ENCODE data around the gene COA6. TPM values are rescaled to one million over a fixed set of nuclear protein-coding genes. Genes with fewer than 3 reads are reported as not detected.
"Not testable (repeated sequence)": the region's sequence is repeated elsewhere in the genome, so short reads cannot be mapped to it uniquely, and the experiment has no call there.

Gene COA6
- total and polyA plus RNA-seq, 2 of the 13 experiments (the other 11 are each of a cell fraction or from before 2014, with no cell fraction given), result 32.4 to 104 TPM

DNA sequence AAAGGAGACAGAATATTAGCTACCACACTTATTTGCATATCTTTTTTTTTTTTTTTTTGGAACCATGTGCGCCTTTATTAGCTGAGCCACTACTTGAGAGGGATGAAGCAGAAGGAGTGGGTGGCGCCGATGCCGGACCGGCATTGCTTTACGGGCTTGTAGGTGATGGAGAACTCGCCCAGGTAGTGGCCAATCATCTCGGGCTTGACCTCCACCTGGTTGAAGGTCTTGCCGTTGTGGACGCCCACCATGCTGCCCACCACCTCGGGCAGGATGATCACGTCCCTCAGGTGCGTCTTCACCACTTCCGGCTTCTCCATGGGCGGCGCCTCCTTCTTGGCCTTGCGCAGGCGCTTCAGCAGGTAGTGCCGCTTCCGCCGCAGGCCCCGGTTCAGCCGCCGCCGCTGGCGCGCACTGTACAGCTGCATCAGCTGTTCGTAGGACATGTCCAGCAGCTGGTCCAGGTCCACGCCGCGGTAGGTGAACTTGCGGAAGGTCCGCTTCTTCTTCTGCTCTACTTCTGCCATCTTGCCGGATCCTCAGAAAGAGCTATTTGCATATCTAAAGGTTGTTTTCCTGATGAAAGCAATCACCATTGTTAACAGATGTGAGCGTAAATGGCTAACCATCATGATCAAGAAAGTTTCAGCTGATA lies 16.5 kb upstream of the COA6 start:
- Histone ChIP-seq H3K4me2 (ENCODE audit: low read depth, low read length) (peak overlapping the region; percentile 62), H3K27ac (ENCODE audit: extremely low read length, insufficient read depth, low read length) (peak overlapping the region; percentile 55), H2AFZ (ENCODE audit: low read length) (peak overlapping the region; percentile 65), H3K9ac (ENCODE audit: insufficient read depth, low read depth, low read length) (peak overlapping the region; percentile 49), H3K4me1 (ENCODE audit: insufficient read depth, low read length) (peaks cover 29% of the 10 kb centered on the region), H3K4me3 (replicated peaks in 1 of 3; ENCODE audit: insufficient read depth in 1 of 3, low read depth in 2 of 3, low read length in 3 of 3) (peak overlapping the region; percentile 51 to 64 (median 52); a peak in 5 of 6 replicates)
- H3K9me3 ChIP-seq (ENCODE audit: low read length); in situ Hi-C loops (cut with HindIII; ENCODE audit: extremely low pct_ligation_motif_present, low pct_unique_long_range_greater_than_20kb); BruUV-seq (replicated peaks); H3K27me3 ChIP-seq (ENCODE audit: control insufficient read depth in 1 of 2, insufficient read depth in 2 of 2, low read length in 2 of 2); FAIRE-seq; CTCF ChIA-PET (ENCODE audit: low intra/inter-chr PET ratio, low total read pairs); H3K36me3 ChIP-seq (replicated peaks in 1 of 2; ENCODE audit: control insufficient read depth in 1 of 2, insufficient read depth in 2 of 2, low read length in 2 of 2); H4K20me1 ChIP-seq (ENCODE audit: insufficient read depth, low read length); H3K79me2 ChIP-seq (ENCODE audit: insufficient read depth, low read length); intact Hi-C loops (cut with micrococcal nuclease; ENCODE audit: unreplicated experiment): not testable (repeated sequence)
- POLR2A ChIA-PET, result interaction anchor here (1.1 to 2.0 kb wide), 5 partner anchors 10 to 43 kb away, joined by 3 to 12 read pairs (median 6); partner anchors contain the start of gene COA6
- ATAC-seq, result peak; percentile 92
- peak; percentile 22 for DNase-seq (ENCODE audit: low spot score)
- WGBS (ENCODE audit: low lambda C conversion rate), result 68% methylated on average over 33 of the region's 35 CpGs
- TF ChIP-seq, protein P1, sequence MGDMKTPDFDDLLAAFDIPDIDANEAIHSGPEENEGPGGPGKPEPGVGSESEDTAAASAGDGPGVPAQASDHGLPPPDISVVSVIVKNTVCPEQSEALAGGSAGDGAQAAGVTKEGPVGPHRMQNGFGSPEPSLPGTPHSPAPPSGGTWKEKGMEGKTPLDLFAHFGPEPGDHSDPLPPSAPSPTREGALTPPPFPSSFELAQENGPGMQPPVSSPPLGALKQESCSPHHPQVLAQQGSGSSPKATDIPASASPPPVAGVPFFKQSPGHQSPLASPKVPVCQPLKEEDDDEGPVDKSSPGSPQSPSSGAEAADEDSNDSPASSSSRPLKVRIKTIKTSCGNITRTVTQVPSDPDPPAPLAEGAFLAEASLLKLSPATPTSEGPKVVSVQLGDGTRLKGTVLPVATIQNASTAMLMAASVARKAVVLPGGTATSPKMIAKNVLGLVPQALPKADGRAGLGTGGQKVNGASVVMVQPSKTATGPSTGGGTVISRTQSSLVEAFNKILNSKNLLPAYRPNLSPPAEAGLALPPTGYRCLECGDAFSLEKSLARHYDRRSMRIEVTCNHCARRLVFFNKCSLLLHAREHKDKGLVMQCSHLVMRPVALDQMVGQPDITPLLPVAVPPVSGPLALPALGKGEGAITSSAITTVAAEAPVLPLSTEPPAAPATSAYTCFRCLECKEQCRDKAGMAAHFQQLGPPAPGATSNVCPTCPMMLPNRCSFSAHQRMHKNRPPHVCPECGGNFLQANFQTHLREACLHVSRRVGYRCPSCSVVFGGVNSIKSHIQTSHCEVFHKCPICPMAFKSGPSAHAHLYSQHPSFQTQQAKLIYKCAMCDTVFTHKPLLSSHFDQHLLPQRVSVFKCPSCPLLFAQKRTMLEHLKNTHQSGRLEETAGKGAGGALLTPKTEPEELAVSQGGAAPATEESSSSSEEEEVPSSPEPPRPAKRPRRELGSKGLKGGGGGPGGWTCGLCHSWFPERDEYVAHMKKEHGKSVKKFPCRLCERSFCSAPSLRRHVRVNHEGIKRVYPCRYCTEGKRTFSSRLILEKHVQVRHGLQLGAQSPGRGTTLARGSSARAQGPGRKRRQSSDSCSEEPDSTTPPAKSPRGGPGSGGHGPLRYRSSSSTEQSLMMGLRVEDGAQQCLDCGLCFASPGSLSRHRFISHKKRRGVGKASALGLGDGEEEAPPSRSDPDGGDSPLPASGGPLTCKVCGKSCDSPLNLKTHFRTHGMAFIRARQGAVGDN (CRISPR knock-in tag; IDR thresholded peaks at IDR 0.05), result peak; percentile 90
- peak; percentile 90 for TF ChIP-seq GABPB1 (CRISPR knock-in tag; IDR thresholded peaks at IDR 0.05)
- TF ChIP-seq DMAP1 (CRISPR knock-in tag; IDR thresholded peaks at IDR 0.05), result peak; percentile 47; the same call in 1 of the 2 replicates
- peak; percentile 94 for TF ChIP-seq HNRNPLL (IDR thresholded peaks at IDR 0.05; ENCODE audit: low read depth, low read length, poor library complexity, severe bottlenecking)
- TF ChIP-seq, protein P2, sequence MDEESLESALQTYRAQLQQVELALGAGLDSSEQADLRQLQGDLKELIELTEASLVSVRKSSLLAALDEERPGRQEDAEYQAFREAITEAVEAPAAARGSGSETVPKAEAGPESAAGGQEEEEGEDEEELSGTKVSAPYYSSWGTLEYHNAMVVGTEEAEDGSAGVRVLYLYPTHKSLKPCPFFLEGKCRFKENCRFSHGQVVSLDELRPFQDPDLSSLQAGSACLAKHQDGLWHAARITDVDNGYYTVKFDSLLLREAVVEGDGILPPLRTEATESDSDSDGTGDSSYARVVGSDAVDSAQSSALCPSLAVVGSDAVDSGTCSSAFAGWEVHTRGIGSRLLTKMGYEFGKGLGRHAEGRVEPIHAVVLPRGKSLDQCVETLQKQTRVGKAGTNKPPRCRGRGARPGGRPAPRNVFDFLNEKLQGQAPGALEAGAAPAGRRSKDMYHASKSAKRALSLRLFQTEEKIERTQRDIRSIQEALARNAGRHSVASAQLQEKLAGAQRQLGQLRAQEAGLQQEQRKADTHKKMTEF (CRISPR knock-in tag; IDR thresholded peaks at IDR 0.05), result 0 out of 2 replicates have a peak, but pooled peaks have one; percentile 22
- 0 out of 2 replicates have a peak, but pooled peaks have one; percentile 18 for TF ChIP-seq IRF2 (CRISPR knock-in tag; IDR thresholded peaks at IDR 0.05)
- TF ChIP-seq, protein P3, sequence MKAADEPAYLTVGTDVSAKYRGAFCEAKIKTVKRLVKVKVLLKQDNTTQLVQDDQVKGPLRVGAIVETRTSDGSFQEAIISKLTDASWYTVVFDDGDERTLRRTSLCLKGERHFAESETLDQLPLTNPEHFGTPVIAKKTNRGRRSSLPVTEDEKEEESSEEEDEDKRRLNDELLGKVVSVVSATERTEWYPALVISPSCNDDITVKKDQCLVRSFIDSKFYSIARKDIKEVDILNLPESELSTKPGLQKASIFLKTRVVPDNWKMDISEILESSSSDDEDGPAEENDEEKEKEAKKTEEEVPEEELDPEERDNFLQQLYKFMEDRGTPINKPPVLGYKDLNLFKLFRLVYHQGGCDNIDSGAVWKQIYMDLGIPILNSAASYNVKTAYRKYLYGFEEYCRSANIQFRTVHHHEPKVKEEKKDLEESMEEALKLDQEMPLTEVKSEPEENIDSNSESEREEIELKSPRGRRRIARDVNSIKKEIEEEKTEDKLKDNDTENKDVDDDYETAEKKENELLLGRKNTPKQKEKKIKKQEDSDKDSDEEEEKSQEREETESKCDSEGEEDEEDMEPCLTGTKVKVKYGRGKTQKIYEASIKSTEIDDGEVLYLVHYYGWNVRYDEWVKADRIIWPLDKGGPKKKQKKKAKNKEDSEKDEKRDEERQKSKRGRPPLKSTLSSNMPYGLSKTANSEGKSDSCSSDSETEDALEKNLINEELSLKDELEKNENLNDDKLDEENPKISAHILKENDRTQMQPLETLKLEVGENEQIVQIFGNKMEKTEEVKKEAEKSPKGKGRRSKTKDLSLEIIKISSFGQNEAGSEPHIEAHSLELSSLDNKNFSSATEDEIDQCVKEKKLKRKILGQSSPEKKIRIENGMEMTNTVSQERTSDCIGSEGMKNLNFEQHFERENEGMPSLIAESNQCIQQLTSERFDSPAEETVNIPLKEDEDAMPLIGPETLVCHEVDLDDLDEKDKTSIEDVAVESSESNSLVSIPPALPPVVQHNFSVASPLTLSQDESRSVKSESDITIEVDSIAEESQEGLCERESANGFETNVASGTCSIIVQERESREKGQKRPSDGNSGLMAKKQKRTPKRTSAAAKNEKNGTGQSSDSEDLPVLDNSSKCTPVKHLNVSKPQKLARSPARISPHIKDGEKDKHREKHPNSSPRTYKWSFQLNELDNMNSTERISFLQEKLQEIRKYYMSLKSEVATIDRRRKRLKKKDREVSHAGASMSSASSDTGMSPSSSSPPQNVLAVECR (CRISPR knock-in tag; IDR thresholded peaks at IDR 0.05; ENCODE audit: borderline replicate concordance), result peak; percentile 67; the same call in 1 of the 2 replicates
- TF ChIP-seq KLF12 (CRISPR knock-in tag; IDR thresholded peaks at IDR 0.05; ENCODE audit: borderline replicate concordance), result 0 out of 2 replicates have a peak, but pooled peaks have one; percentile 14
- peak; percentile 41; the same call in 1 of the 3 replicates for TF ChIP-seq MXI1 (IDR thresholded peaks at IDR 0.05; ENCODE audit: borderline replicate concordance, low read depth, low read length)
- peak; percentile 51; the same call in 1 of the 2 replicates for TF ChIP-seq HDAC1 (CRISPR knock-in tag; IDR thresholded peaks at IDR 0.05)
- TF ChIP-seq PITX1 (CRISPR knock-in tag; IDR thresholded peaks at IDR 0.05), result 0 out of 2 replicates have a peak, but pooled peaks have one; percentile 33
- TF ChIP-seq STAG1 (CRISPR knock-in tag; IDR thresholded peaks at IDR 0.05), result peak; percentile 12; the same call in 1 of the 2 replicates
- TF ChIP-seq REPIN1 (CRISPR knock-in tag; IDR thresholded peaks at IDR 0.05; ENCODE audit: borderline replicate concordance, low read depth), result peak; percentile 56; the same call in 1 of the 2 replicates
- TF ChIP-seq ZMYM3 (CRISPR knock-in tag; IDR thresholded peaks at IDR 0.05), result 0 out of 2 replicates have a peak, but pooled peaks have one; percentile 11

Data from HepG2 (cell line).